ENCODE measurements around the gene DIP2C.
"Not testable (repeated sequence)": the region's sequence is repeated elsewhere in the genome, so short reads cannot be mapped to it uniquely, and the experiment has no call there.

Gene DIP2C

DNA sequence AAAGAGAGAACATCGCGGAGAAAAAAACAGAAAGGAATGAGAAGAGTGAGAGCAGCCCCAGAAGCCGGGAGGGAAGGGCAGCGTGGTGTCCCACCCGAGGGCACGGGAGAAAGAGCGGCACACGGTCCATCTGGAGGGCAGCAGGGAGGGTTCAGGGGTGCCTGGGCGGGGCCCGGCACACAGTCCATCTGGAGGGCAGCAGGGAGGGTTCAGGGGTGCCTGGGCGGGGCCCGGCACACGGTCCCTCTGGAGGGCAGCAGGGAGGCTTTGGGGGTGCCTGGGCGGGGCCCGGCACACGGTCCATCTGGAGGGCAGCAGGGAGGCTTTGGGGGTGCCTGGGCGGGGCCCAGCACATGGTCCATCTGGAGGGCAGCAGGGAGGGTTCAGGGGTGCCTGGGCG, 381.8 kb downstream of the DIP2C start:
- Histone ChIP-seq H3K36me3 (ENCODE audit: insufficient read depth, low read length) (peaks cover 40% of the 10 kb centered on the region), H2AFZ (ENCODE audit: low read depth, low read length) (no peak overlapping the region), H3K27me3 (ENCODE audit: insufficient read depth, low read length) (no peaks in the 10 kb centered on the region), H3K4me1 (ENCODE audit: insufficient read depth, low read length) (no peaks in the 10 kb centered on the region), H3K9me3 (ENCODE audit: low read length) (no peaks in the 10 kb centered on the region), H3K4me3 (ENCODE audit: low read length) (no peak overlapping the region)

DNA sequence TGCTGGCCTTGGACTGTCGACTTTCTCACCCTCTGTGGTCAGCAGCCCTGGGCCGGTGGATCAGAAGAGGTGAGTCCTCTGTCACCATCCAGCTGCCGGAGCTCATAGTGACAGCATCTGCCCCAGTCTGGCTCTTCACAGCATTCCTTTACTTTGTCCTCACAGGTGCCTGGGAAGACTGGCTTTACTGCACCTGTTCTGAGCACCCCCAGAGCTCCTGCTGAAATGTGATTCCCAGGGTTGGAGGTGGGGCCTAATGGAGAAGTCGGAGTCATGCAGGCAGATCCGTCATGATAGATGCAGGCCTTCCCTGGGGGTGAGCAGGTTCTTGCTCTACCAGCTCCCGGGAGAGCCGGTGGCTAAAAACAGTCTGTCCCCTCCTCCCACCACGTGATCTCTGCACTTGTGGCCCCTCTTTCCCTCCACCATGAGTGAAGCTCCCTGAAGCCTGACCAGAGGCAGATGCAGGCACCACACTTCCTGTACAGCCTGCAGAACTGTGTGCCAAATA, 382.7 kb downstream of the DIP2C start:
- no peaks in the 10 kb centered on the region for H3K4me1 ChIP-seq (ENCODE audit: insufficient read depth, low read length)
- peaks cover 47% of the 10 kb centered on the region for H3K36me3 ChIP-seq (ENCODE audit: insufficient read depth, low read length)
- H3K4me3 ChIP-seq (ENCODE audit: low read length), result no peak overlapping the region
- H3K9me3 ChIP-seq (ENCODE audit: low read length), result no peaks in the 10 kb centered on the region
- no peaks in the 10 kb centered on the region for H3K27me3 ChIP-seq (ENCODE audit: insufficient read depth, low read length)
- no peak overlapping the region for H2AFZ ChIP-seq (ENCODE audit: low read depth, low read length)

DNA sequence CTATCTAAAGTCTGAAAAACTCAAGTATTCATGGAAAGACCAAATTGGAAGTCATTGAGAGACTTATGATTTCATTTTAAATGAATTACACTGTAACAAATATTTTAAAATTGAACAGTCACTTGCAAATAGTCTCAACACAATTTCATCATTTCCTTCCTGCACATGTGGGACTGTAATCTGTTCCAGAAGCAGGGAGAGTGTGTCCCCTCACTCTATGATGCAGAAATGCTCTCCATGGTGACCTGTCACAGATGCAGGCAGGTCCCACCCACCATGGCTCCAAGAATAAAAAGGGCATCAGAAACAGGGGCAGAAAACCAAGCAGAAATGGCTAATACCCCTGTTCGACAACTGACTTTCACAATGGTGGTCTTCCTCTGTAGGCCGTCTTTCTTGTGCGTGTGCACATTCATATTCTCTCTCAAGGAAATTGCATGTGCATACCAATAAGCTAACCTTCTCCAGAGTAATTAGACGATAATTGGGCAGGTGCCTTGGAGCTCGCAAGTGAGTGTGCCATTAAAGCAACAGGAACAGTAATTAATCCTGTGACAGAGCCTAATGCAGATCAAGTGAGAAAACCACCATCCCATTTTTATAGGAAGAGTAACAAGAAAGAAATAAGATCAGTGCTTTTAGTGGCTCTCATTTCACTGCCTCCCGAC, 383.3 kb downstream of the DIP2C start:
- no peak overlapping the region for H2AFZ ChIP-seq (ENCODE audit: low read depth, low read length)
- H3K4me1 ChIP-seq (ENCODE audit: insufficient read depth, low read length), result no peaks in the 10 kb centered on the region
- H3K27me3 ChIP-seq (ENCODE audit: insufficient read depth, low read length), result no peaks in the 10 kb centered on the region
- H3K36me3 ChIP-seq (ENCODE audit: insufficient read depth, low read length), result peaks cover 44% of the 10 kb centered on the region
- H3K4me3 ChIP-seq (ENCODE audit: low read length), result no peak overlapping the region
- H3K9me3 ChIP-seq (ENCODE audit: low read length), result no peaks in the 10 kb centered on the region

DNA sequence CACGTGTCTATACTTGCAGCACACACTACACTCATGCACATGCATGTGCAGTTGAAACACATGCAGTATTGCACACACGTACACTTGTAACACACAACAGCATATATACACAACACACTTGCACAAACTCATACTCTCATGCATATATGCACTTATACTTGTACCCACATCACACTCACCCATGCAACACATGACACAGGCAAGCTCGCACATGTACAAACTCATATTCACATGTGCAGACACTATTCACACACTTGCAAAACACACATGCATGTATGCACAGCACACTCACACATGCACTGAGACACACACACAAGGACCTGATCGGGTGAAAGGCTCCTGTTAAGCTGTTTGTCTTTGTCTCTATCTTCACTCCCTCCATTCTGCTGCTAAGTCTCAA, 384.4 kb downstream of the DIP2C start:
- Histone ChIP-seq H2AFZ (ENCODE audit: low read depth, low read length) (no peak overlapping the region), H3K36me3 (ENCODE audit: insufficient read depth, low read length) (peaks cover 39% of the 10 kb centered on the region), H3K27me3 (ENCODE audit: insufficient read depth, low read length) (no peaks in the 10 kb centered on the region), H3K4me3 (ENCODE audit: low read length) (no peak overlapping the region), H3K4me1 (ENCODE audit: insufficient read depth, low read length) (no peaks in the 10 kb centered on the region), H3K9me3 (ENCODE audit: low read length) (no peaks in the 10 kb centered on the region)

DNA sequence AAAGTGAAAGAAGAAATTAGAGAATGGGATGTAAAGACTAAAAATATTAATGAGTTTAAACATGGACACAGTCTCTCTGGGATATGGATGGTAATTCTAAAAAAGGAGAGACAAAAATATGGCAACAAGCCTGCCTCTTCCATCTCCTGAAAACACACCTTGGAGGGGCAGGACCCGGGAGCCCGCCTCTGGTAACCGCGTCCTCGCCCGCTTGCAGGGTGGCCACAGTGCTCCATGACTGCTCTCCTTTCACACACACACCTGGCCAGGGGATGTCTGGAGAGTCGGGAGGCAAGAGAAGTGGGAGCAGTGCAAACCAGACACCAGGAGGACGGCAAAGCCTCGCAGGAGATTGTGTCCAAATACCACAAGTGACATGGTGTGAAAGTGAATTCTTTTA, 387.9 kb downstream of the DIP2C start:
- Histone ChIP-seq H2AFZ (ENCODE audit: low read depth, low read length) (no peak overlapping the region), H3K4me3 (ENCODE audit: low read length) (no peak overlapping the region), H3K9me3 (ENCODE audit: low read length) (no peaks in the 10 kb centered on the region), H3K36me3 (ENCODE audit: insufficient read depth, low read length) (peaks cover 18% of the 10 kb centered on the region), H3K4me1 (ENCODE audit: insufficient read depth, low read length) (no peaks in the 10 kb centered on the region), H3K27me3 (ENCODE audit: insufficient read depth, low read length) (no peaks in the 10 kb centered on the region)

DNA sequence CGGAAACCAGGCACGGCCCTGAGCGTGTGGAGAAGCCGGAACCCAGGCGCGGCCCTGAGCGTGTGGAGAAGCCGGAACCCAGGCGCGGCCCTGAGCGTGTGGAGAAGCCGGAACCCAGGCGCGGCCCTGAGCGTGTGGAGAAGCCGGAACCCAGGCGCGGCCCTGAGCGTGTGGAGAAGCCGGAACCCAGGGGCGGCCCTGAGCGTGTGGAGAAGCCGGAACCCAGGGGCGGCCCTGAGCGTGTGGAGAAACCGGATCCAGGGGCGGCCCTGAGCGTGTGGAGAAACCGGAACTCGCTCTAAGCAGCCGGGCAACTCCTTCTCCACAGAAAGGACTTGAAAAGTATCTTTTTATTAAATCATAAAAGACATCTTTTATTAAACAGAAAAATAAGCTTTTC, 388.9 kb downstream of the DIP2C start:
- H3K27me3 ChIP-seq (ENCODE audit: insufficient read depth, low read length); H3K4me1 ChIP-seq (ENCODE audit: insufficient read depth, low read length); H3K9me3 ChIP-seq (ENCODE audit: low read length); H2AFZ ChIP-seq (ENCODE audit: low read depth, low read length); H3K4me3 ChIP-seq (ENCODE audit: low read length): not testable (repeated sequence)
- peaks cover 12% of the 10 kb centered on the region for H3K36me3 ChIP-seq (ENCODE audit: insufficient read depth, low read length)

DNA sequence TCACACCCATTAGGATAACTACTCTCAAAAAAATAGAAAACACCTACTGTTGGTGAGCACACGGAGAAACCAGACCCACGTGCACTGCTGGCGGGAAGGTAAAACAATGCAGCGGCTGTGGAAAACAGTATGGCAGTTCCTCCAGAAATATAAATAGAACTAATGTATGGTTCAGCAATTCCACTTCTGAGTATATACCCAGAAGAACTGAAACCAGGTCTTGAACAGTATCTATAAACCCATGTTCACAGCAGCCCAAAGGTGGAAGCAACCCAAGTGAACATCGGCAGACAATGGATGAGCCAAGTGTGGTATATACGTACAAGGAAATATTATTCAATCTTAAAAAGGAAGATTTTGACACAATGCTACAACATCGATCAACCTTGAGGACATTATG, 389.5 kb downstream of the DIP2C start:
- Histone ChIP-seq H3K9me3 (ENCODE audit: low read length) (no peaks in the 10 kb centered on the region), H3K4me1 (ENCODE audit: insufficient read depth, low read length) (no peaks in the 10 kb centered on the region), H2AFZ (ENCODE audit: low read depth, low read length) (no peak overlapping the region), H3K4me3 (ENCODE audit: low read length) (no peak overlapping the region), H3K27me3 (ENCODE audit: insufficient read depth, low read length) (no peaks in the 10 kb centered on the region), H3K36me3 (ENCODE audit: insufficient read depth, low read length) (peaks cover 12% of the 10 kb centered on the region)

DNA sequence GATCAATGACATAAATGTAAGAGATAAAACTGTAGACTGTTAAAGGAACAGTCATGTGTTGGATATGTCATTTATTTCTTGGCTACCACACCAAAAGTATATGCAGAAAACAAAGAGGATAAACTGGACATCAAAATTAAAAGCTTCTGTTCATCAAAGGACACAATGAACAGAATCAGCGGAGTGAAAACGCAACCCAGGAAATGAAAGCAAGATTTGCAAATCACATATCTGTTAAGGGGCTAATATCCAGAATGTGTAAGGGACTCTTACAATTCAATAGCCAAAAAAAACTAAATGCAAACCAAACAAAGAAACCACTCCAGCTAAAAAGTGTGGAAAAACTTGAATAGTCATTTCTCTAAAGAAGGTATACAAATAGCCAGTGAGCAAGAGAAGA, 390.0 kb downstream of the DIP2C start:
- Histone ChIP-seq H3K4me1 (ENCODE audit: insufficient read depth, low read length) (no peaks in the 10 kb centered on the region), H3K27me3 (ENCODE audit: insufficient read depth, low read length) (no peaks in the 10 kb centered on the region), H3K4me3 (ENCODE audit: low read length) (no peak overlapping the region), H3K36me3 (ENCODE audit: insufficient read depth, low read length) (peaks cover 10% of the 10 kb centered on the region), H3K9me3 (ENCODE audit: low read length) (no peaks in the 10 kb centered on the region), H2AFZ (ENCODE audit: low read depth, low read length) (no peak overlapping the region)

DNA sequence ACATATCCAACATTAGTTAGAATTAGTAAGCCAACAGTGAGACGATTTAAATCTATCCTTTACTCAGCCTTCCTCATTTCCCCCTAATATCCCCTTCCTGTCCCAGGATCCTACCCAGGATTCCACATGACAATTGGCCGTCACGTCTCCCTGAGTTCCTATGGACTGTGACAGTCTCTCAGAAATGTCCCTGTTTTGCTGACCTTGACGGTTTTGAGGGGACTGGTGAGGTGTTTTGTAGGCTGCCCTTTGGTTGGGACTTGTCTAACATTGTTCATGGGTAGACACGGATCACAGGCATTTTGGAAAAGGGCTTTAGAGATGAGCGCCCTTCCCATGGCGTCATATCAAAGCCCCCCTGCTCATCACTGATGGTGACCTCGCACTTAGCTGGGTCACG, 391.4 kb downstream of the DIP2C start:
- Histone ChIP-seq H3K4me1 (ENCODE audit: insufficient read depth, low read length) (no peaks in the 10 kb centered on the region), H3K36me3 (ENCODE audit: insufficient read depth, low read length) (peaks cover 9% of the 10 kb centered on the region), H2AFZ (ENCODE audit: low read depth, low read length) (no peak overlapping the region), H3K9me3 (ENCODE audit: low read length) (no peaks in the 10 kb centered on the region), H3K4me3 (ENCODE audit: low read length) (no peak overlapping the region), H3K27me3 (ENCODE audit: insufficient read depth, low read length) (no peaks in the 10 kb centered on the region)

DNA sequence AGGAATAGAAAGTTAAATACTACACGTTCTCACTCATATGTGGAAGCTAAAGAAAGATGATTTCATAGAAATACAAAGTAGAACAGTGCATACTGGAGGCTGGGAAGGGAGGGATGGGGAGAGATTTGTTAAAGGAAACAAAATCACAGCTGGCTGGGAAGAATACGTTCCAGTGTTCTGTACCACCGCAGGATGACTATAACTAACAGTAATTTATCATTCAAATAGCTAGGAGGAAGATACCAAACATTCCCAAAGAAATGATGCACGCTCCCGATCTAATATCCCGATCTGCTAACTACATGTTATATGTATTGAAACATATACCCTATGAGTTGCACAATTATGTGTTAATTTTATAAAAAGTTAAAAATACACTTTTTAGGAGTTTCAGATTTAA, 391.9 kb downstream of the DIP2C start:
- Histone ChIP-seq H3K4me3 (ENCODE audit: low read length) (no peak overlapping the region), H2AFZ (ENCODE audit: low read depth, low read length) (no peak overlapping the region), H3K4me1 (ENCODE audit: insufficient read depth, low read length) (no peaks in the 10 kb centered on the region), H3K27me3 (ENCODE audit: insufficient read depth, low read length) (no peaks in the 10 kb centered on the region), H3K36me3 (ENCODE audit: insufficient read depth, low read length) (peaks cover 6% of the 10 kb centered on the region), H3K9me3 (ENCODE audit: low read length) (no peaks in the 10 kb centered on the region)

DNA sequence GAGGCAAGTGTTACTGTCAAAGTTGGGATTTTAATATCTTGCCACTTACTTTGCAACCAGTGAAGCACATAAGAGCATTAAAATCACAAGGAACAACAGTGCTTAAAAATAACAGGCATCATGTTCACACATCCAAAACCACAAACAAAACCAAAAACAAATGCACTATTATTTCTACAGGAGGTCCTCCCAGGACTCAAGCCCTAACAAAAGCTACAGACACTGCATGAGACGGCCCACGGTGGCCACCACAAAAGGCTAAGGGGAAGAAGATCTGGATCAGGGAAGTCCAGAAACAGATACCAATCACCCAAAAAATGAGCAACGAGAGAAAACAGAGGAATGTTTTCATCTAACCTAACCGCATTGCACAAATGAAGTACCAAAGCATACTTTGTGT, 395.8 kb downstream of the DIP2C start:
- Histone ChIP-seq H3K9me3 (ENCODE audit: low read length) (peaks cover under 1% of the 10 kb centered on the region), H2AFZ (ENCODE audit: low read depth, low read length) (no peak overlapping the region), H3K4me1 (ENCODE audit: insufficient read depth, low read length) (no peaks in the 10 kb centered on the region), H3K36me3 (ENCODE audit: insufficient read depth, low read length) (peaks cover 25% of the 10 kb centered on the region), H3K4me3 (ENCODE audit: low read length) (no peak overlapping the region), H3K27me3 (ENCODE audit: insufficient read depth, low read length) (no peaks in the 10 kb centered on the region)

DNA sequence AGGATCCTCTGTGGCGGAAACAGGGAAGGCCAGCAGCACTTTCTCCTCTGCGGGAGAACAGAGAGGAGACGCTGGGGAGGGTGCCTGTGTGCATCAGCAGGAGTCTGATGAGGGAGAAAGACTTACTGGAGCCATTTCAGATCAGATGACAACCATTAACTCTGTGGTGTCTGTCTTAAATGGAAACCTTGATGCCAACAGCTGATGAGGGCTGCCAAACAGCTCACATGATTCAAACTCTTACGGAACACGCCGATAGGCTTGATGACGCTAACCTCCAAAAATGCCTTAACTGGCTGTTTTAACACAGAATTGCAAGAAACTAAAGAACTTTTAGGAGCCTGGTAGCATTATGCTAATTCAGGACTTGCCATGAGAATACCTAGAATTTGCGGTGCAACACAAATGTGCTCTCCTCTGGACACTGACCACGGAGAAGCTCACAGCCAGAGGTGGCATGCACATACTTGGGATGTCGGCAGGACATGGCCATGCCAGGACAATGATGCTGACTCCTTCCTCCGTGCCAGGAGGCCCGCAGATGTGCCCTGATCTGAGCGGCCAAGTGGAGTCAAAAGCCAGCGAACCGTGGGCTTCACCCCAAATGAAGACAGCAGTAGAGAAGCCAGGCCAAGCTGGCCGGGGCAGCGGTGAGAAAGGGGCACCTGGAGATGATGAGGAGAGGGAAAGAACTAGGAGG, 399.3 kb downstream of the DIP2C start:
- Histone ChIP-seq H3K27me3 (ENCODE audit: insufficient read depth, low read length) (no peaks in the 10 kb centered on the region), H2AFZ (ENCODE audit: low read depth, low read length) (no peak overlapping the region), H3K4me3 (ENCODE audit: low read length) (no peak overlapping the region), H3K4me1 (ENCODE audit: insufficient read depth, low read length) (no peaks in the 10 kb centered on the region), H3K36me3 (ENCODE audit: insufficient read depth, low read length) (peaks cover 51% of the 10 kb centered on the region), H3K9me3 (ENCODE audit: low read length) (peaks cover 2% of the 10 kb centered on the region)

DNA sequence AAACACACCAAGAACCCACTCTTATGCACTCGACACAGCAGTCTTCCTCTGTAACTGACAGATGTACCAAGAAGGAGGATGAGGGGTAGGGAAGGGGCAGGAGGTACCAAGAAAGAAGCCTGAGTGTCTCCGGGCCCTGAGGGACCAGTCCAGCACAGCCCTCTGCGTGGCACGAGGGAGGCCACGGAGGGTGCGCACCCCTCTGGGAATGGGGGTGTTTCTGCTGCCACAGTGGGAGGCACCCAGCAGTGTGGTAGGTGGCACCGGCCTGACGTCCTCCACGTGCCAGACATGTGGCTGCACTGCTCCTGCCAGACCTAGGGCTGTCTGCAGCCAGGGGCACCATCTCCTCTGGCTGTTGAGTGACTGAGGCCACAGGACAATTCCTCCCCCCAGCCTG, 399.9 kb downstream of the DIP2C start:
- no peaks in the 10 kb centered on the region for H3K27me3 ChIP-seq (ENCODE audit: insufficient read depth, low read length)
- no peak overlapping the region for H3K4me3 ChIP-seq (ENCODE audit: low read length)
- peaks cover 2% of the 10 kb centered on the region for H3K9me3 ChIP-seq (ENCODE audit: low read length)
- H2AFZ ChIP-seq (ENCODE audit: low read depth, low read length), result no peak overlapping the region
- peaks cover 54% of the 10 kb centered on the region for H3K36me3 ChIP-seq (ENCODE audit: insufficient read depth, low read length)
- H3K4me1 ChIP-seq (ENCODE audit: insufficient read depth, low read length), result no peaks in the 10 kb centered on the region
